GM19372 (cell line): ENCODE results near the gene PRSS53.

ENCODE experiments used
- ATAC-seq: cut with Tn5 transposase; IDR thresholded peaks from one replicate; pipeline ENCODE4 v1.9.1; 2021; ENCODE audit warnings: mild to moderate bottlenecking, low read depth, moderate library complexity; ENCODE audit not compliant: unreplicated experiment

Gene PRSS53

GRCh38 chr16:31055613-31056012 is 33.1 kb downstream of the PRSS53 start:
- no peak for ATAC-seq

- ATAC-seq = no peak
Measured at GRCh38 chr16:31052114-31052513, 36.6 kb downstream of the PRSS53 start.

GRCh38 chr16:31050280-31051030 is 38.3 kb downstream of the PRSS53 start:
- ATAC-seq = no peak

GRCh38 chr16:31043898-31044481 is 44.8 kb downstream of the PRSS53 start:
- no peak for ATAC-seq

GRCh38 chr16:31043352-31043751 is 45.4 kb downstream of the PRSS53 start:
- ATAC-seq = no peak

GRCh38 chr16:31042866-31043265 is 45.9 kb downstream of the PRSS53 start:
- ATAC-seq = no peak

- ATAC-seq = no peak
Measured at GRCh38 chr16:31038993-31039392, 49.8 kb downstream of the PRSS53 start.

GRCh38 chr16:31036691-31037090 is 52.1 kb downstream of the PRSS53 start:
- no peak for ATAC-seq

GRCh38 chr16:31033709-31034492 is 54.8 kb downstream of the PRSS53 start:
- peak; percentile 33 for ATAC-seq
